Glomerular visceral epithelial cell (primary cell): ENCODE results near the gene ARMC10.
"Not testable (repeated sequence)": the region's sequence is repeated elsewhere in the genome, so short reads cannot be mapped to it uniquely, and the experiment has no call there.

ENCODE experiments used
- DNase-seq: peaks from one replicate; pipeline ENCODE4 v3.0.0-alpha.2; 2016; ENCODE audit errors: extremely low spot score

Gene ARMC10

GRCh38 chr7:103074519-103075336 is at the start of gene ARMC10, which contains the start of gene FBXL13:
Gene ARMC10 (plus strand): TSS chr7:103075140. CDS start chr7:103075273, 133 bp downstream.
Gene FBXL13 (minus strand): TSS chr7:103074796.
- peak; percentile 87 for DNase-seq

GRCh38 chr7:103025341-103025740 is 49.6 kb upstream of the ARMC10 start:
- no peak for DNase-seq

- no peak for DNase-seq
Observed at GRCh38 chr7:103031024-103031423, 43.9 kb upstream of the ARMC10 start.

GRCh38 chr7:103031781-103032180 is 43.2 kb upstream of the ARMC10 start:
- no peak for DNase-seq

- not testable (repeated sequence) for DNase-seq
Observed at GRCh38 chr7:103034318-103034717, 40.6 kb upstream of the ARMC10 start.

- no peak for DNase-seq
Observed at GRCh38 chr7:103037476-103037822, 37.5 kb upstream of the ARMC10 start.

- not testable (repeated sequence) for DNase-seq
Observed at GRCh38 chr7:103037823-103038739, 36.9 kb upstream of the ARMC10 start.

GRCh38 chr7:103041815-103042214 is 33.1 kb upstream of the ARMC10 start:
- not testable (repeated sequence) for DNase-seq

GRCh38 chr7:103048833-103049232 is 26.1 kb upstream of the ARMC10 start:
- no peak for DNase-seq

- DNase-seq, result no peak
Observed at GRCh38 chr7:103051519-103051918, 23.4 kb upstream of the ARMC10 start.

GRCh38 chr7:103056006-103056405 is 18.9 kb upstream of the ARMC10 start:
- not testable (repeated sequence) for DNase-seq

- no peak for DNase-seq
Observed at GRCh38 chr7:103058122-103058521, 16.8 kb upstream of the ARMC10 start.

- no peak for DNase-seq
Observed at GRCh38 chr7:103059471-103059870, 15.5 kb upstream of the ARMC10 start.

GRCh38 chr7:103063895-103064294 is 11.0 kb upstream of the ARMC10 start:
- no peak for DNase-seq

- DNase-seq, result peak; percentile 25
Observed at GRCh38 chr7:103065667-103066066, 9.3 kb upstream of the ARMC10 start.

GRCh38 chr7:103068414-103069403 is 6.2 kb upstream of the ARMC10 start:
- DNase-seq, result no peak

- DNase-seq, result no peak
Observed at GRCh38 chr7:103071000-103071399, 3.9 kb upstream of the ARMC10 start.

- no peak for DNase-seq
Observed at GRCh38 chr7:103073989-103074518, 886 bp upstream of the ARMC10 start.

GRCh38 chr7:103075337-103075918 is 488 bp downstream of the ARMC10 start:
- DNase-seq, result peak; percentile 64

GRCh38 chr7:103076764-103077163 is 1.8 kb downstream of the ARMC10 start:
- no peak for DNase-seq

GRCh38 chr7:103077318-103077717 is 2.4 kb downstream of the ARMC10 start:
- DNase-seq, result no peak
